ENCODE results near the gene COBLL1.

The COBLL1 gene

GRCh38 chr2:164821338-164821737 lies 20.3 kb downstream of the COBLL1 start:
- DNase-seq: no peak

- DNase-seq: no peak
These were observed 23.2 kb downstream of the COBLL1 start for GRCh38 chr2:164818149-164819136.

GRCh38 chr2:164816900-164817299 lies 24.7 kb downstream of the COBLL1 start:
- no peak for DNase-seq

- no peak for DNase-seq
These were observed 25.6 kb downstream of the COBLL1 start for GRCh38 chr2:164816046-164816445.

- DNase-seq: no peak
These were observed 26.4 kb downstream of the COBLL1 start for GRCh38 chr2:164815071-164815793.

GRCh38 chr2:164813535-164813934 lies 28.1 kb downstream of the COBLL1 start:
- no peak for DNase-seq

GRCh38 chr2:164812378-164812777 lies 29.2 kb downstream of the COBLL1 start:
- no peak for DNase-seq

GRCh38 chr2:164811819-164812218 lies 29.8 kb downstream of the COBLL1 start:
- no peak for DNase-seq

- no peak for DNase-seq
These were observed 30.8 kb downstream of the COBLL1 start for GRCh38 chr2:164810843-164811242.

GRCh38 chr2:164808776-164809175 lies 32.8 kb downstream of the COBLL1 start:
- no peak for DNase-seq

GRCh38 chr2:164803776-164804466 lies 37.7 kb downstream of the COBLL1 start:
- DNase-seq: no peak

- no peak for DNase-seq
These were observed 39.4 kb downstream of the COBLL1 start for GRCh38 chr2:164802095-164802707.

- no peak for DNase-seq
These were observed 41.1 kb downstream of the COBLL1 start for GRCh38 chr2:164800572-164800971.

GRCh38 chr2:164797627-164798026 lies 44.0 kb downstream of the COBLL1 start:
- DNase-seq: no peak

- DNase-seq: no peak
These were observed 44.6 kb downstream of the COBLL1 start for GRCh38 chr2:164796999-164797398.

GRCh38 chr2:164794432-164795231 lies 47.0 kb downstream of the COBLL1 start:
- no peak for DNase-seq

- DNase-seq: no peak
These were observed 47.6 kb downstream of the COBLL1 start for GRCh38 chr2:164794016-164794415.

GRCh38 chr2:164793529-164793928 lies 48.1 kb downstream of the COBLL1 start:
- no peak for DNase-seq

GRCh38 chr2:164792316-164793170 lies 49.1 kb downstream of the COBLL1 start:
- no peak for DNase-seq

- DNase-seq: no peak
These were observed 51.7 kb downstream of the COBLL1 start for GRCh38 chr2:164789968-164790367.

- DNase-seq: no peak
These were observed 54.8 kb downstream of the COBLL1 start for GRCh38 chr2:164786787-164787186.
